Central memory CD4-positive, alpha-beta T cell (primary cell): Measurements from ENCODE around the gene ITPK1.

Experiments used
- DNase-seq: peaks from one replicate; pipeline ENCODE4 v3.0.0; 2022

The ITPK1 gene

GRCh38 chr14:93023802-93024434 lies 91.8 kb downstream of the ITPK1 start:
- DNase-seq: no peak

DNA sequence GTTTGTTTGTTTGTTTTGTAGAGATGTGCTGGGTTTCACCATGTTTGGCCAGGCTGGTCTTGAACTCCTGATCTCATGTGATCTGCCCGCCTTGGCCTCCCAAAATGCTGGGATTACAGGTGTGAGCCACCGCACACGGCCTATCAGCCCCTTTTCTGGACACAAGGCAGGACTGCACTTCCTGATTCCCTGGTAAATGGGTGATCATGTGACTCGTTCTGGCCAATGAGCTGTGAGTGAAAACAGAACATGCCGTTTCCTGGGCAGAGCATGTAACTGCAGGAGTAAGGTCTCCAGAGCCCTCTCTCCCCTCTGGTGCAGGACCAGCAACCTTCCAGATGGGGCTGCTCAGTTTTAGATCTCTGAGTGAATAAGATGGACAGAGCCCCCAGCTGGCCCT lies 92.7 kb downstream of the ITPK1 start:
- no peak for DNase-seq

DNA sequence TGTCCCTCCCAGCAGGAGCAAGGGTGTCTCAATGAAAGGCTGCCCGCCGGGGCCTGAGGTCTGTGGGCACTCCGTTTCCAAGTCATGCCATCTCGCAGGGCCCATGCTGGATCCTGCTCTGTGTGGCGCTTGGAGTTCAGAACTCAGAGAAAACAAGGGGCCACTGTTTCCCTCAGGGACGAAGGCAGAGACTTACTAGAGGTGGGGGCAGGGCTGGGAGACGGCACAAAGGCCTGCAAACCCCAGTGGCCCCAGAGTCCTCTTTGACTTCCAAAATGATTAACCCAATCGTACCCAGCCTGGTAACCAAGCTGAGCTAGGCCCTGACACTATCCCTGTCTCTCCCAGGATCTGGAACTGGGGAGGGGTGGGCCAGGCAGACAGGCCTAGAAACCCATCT lies 95.8 kb downstream of the ITPK1 start:
- DNase-seq: no peak

- DNase-seq: no peak
Observed at GRCh38 chr14:93019367-93019843, 96.3 kb downstream of the ITPK1 start.

DNA sequence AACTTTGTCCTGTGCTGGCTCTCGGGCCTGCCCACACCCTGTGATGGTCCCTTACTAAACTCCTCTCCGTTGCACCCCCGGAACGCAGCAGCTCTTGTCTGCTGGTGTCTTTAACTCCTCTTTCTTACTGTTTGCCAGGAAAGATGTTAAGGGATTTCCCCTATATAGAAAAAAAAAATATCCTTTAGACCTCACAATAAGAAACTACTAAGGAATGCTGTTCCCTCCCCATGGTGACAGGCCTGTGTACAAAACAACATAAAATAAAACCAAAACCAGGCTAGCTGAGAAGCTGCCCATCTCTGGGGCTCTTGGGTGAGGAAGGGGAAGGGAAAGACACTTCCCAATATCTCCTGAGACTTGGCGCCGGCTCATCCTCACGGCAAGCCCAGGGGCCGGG lies 97.4 kb downstream of the ITPK1 start:
- DNase-seq: no peak

- DNase-seq: no peak
Observed at GRCh38 chr14:93017898-93018297, 97.8 kb downstream of the ITPK1 start.

- DNase-seq: no peak
Observed at GRCh38 chr14:93017301-93017797, 98.4 kb downstream of the ITPK1 start.

DNA sequence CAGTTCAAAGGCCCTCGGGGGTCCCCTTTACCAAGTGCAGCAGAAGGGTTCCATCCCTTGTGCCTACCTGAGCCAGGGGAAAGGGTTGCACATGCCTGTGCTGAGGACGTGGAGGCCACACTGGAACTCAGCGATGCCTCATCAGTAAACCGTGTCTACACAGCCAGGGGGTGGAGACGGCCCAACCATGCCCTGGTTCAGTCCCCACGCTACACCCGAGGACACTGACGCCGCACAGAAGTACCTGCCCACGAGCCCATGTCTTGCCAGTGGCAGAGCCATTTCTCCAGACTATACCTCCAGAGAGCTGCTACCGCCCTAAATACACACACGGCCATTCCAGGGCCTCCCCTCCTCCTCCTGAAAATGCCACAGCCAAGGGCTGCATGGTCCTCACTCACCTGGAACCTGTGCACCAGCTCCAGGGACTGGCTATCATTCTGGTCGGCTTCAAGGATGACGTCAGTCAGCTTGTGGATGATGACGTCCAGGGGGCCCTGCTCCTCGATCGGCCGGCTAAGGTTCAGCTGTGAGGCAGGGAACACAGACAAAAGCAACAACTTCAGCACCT lies 99.4 kb downstream of the ITPK1 start:
- no peak for DNase-seq

DNA sequence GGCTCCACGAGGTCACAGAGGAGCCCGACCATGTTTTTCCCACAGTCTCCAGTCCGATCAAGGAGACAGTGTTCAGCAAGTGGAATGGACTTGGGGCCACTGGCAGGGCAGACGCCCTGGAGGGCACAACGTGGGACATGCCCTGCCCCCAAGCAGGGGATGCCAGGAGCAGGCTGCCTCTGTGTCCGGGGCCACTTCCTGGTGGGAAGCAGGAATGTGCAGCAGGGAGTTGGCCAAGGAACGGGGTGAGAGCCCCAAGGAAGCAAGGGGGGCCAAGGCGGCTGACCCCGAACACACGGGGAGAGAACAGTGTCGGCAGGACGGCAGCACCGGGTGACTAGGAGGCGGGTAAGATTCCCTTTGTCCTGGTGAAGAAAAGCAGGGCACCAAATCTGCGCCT lies 100.2 kb downstream of the ITPK1 start:
- DNase-seq: no peak

DNA sequence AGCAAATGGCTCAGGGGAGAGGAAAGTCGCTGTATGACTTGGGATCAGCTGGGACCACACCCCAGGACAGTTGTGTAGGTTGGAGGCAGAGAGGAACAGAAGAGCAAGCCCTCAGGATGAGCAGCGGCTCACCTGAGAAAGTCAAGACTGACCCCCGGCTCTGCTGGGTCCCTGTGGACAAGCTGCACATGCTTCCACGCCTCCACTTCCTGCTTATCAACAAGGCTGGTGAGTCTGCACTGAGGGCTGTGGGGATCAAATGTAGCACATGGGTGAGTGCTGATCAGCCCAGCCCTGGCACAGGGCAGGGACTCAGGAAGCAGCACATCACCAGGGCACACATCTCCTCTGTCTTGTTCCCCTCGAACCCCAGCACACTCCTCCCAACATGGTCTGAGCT lies 100.7 kb downstream of the ITPK1 start:
- no peak for DNase-seq

GRCh38 chr14:93014058-93015023 lies 101.4 kb downstream of the ITPK1 start:
- DNase-seq: no peak

GRCh38 chr14:93012951-93013719 lies 102.6 kb downstream of the ITPK1 start:
- no peak for DNase-seq

DNA sequence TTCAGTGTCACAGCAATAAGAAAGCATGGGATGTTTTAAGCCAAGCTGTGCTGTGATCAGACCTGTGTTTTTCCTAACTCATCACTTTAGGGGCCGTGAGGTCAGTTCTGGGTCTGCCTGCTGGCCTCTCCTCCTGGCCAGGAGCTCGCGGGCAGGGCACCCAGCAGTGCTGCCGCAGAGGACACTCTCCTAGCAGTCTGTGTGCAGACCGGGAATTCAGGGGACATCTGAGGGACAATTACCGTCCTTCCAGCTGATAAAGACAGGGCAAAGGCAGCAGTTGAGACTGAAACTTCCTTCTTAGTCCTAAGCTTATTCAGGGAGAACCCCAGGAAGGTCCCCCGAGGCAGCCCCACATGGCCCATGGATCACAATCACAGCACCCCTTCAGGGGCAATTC lies 103.2 kb downstream of the ITPK1 start:
- no peak for DNase-seq

DNA sequence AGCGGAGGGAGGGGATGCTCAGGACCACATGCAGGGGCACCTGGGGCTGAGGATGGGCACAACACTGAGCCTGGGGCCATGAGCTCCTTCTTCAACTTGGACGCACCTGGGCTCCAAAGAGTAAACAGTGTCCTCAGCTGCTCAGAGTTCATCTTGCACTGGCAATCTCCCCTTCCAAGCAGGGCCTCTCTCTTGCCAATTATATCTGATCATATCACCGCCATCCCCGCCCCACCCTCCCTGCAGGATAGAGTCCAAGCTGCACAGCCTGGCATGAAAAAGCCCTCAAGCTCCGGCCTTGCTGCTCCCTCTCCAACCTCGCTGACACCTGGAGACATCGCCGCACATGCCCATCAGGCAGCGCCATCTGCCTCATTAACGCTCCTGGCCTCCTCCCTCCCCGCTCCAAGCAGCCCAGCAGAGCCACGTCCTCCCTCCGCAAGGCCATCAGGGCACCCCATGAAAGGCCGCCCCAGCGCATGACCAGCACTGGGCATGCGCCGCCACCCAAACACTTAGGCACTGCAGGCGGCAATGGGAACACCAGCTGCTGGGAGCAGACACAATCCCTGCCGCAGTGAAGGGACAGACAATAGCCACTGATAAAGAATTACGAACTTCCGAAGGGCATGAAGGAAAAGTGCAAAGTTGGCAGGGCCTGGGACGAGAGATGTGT lies 103.9 kb downstream of the ITPK1 start:
- DNase-seq: no peak

DNA sequence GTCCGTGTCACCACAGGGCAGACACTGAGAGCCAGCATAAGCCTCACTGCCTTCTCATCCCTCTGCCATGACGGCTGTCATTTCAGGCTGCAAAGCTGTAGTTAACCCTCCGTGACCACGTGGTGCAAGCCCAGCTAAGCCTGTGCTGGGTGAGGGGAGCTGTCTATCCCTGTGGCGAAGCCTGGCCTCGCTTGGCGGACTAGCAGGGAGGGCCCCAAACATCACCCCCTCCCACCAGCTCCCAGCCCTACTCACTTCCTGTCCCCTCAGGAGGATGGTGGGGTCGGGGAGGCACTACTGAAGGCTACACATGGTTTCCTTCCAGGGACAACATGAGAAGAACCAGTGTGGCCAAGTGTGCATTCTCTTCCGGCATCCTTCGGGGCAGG lies 104.6 kb downstream of the ITPK1 start:
- DNase-seq: no peak

DNA sequence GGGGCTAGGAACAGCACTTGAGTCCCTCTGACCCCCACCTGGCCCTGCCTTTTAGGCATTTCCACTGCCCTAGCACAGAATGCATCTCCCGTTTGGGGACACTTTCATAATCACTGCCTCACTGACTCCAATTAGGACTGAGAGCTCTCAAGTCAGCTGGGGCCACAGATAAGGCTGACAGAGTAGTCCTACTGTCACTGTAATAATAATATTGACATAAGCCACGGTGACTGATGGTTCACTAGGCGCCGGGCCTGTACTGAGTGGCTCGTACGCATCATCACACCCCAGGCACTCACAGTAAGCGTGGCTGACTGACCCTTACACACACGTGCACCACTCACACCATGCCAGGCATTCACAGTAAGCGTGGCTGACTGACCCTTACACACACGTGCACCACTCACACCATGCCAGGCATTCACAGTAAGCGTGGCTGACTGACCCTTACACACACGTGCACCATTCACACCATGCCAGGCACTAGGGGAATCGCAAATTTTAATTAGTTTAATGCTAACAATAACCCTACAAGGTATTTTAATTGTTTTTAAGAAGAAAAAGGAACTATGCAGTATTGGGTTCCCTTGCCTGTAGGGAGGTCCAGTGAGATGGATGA lies 105.1 kb downstream of the ITPK1 start:
- DNase-seq: no peak

DNA sequence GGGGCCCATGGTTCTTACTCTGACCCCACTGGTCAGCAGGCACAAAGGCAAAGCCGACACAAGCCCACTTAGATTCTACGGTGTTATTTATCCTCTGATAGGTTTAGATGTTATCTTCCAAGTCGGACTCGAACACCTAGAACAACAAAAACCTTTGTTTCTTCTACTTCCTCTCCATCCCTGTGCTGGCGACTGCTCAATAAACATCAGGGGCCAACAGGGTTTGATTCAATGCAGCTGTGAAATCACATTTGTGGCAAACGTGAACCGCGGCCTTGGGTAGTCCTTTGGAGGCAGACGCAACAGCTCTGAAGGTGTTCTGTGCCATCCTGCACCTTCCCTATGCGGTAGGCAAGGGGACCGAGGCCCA lies 105.6 kb downstream of the ITPK1 start:
- DNase-seq: no peak

- no peak for DNase-seq
Observed at GRCh38 chr14:93009471-93010129, 106.1 kb downstream of the ITPK1 start.

GRCh38 chr14:93008381-93008780 lies 107.3 kb downstream of the ITPK1 start:
- DNase-seq: no peak

GRCh38 chr14:93007225-93007997 lies 108.3 kb downstream of the ITPK1 start:
- no peak for DNase-seq
